ENCODE measurements around the gene CRIM1.

The CRIM1 gene

GRCh38 chr2:36512705-36513104 is 157.1 kb downstream of the CRIM1 start:
- DNase-seq: no peak
- in situ Hi-C loops (cut with HindIII; ENCODE audit: low pct_ligation_motif_present, low pct_unique_long_range_greater_than_20kb, low sequenced_read_pairs): no loop called here

- DNase-seq: no peak
- in situ Hi-C loops (cut with HindIII; ENCODE audit: low pct_ligation_motif_present, low pct_unique_long_range_greater_than_20kb, low sequenced_read_pairs): no loop called here
Observed at GRCh38 chr2:36513661-36514060, 158.1 kb downstream of the CRIM1 start.

GRCh38 chr2:36515538-36515937 is 160.0 kb downstream of the CRIM1 start:
- DNase-seq: no peak
- in situ Hi-C loops (cut with HindIII; ENCODE audit: low pct_ligation_motif_present, low pct_unique_long_range_greater_than_20kb, low sequenced_read_pairs): no loop called here

- in situ Hi-C loops (cut with HindIII; ENCODE audit: low pct_ligation_motif_present, low pct_unique_long_range_greater_than_20kb, low sequenced_read_pairs): no loop called here
- DNase-seq: no peak
Observed at GRCh38 chr2:36516136-36516870, 160.7 kb downstream of the CRIM1 start.

GRCh38 chr2:36520431-36520830 is 164.9 kb downstream of the CRIM1 start:
- in situ Hi-C loops (cut with HindIII; ENCODE audit: low pct_ligation_motif_present, low pct_unique_long_range_greater_than_20kb, low sequenced_read_pairs): no loop called here

GRCh38 chr2:36523153-36523552 is 167.6 kb downstream of the CRIM1 start:
- no peak for DNase-seq
- in situ Hi-C loops (cut with HindIII; ENCODE audit: low pct_ligation_motif_present, low pct_unique_long_range_greater_than_20kb, low sequenced_read_pairs): no loop called here

More at GRCh38 chr2:36520431-36520830, 164.9 kb downstream of the CRIM1 start:
- no peak for DNase-seq

GRCh38 chr2:36525245-36525644 is 169.7 kb downstream of the CRIM1 start:
- in situ Hi-C loops (cut with HindIII; ENCODE audit: low pct_ligation_motif_present, low pct_unique_long_range_greater_than_20kb, low sequenced_read_pairs): no loop called here
- no peak for DNase-seq

- DNase-seq: no peak
Observed at GRCh38 chr2:36526226-36526625, 170.6 kb downstream of the CRIM1 start.

GRCh38 chr2:36528274-36528673 is 172.7 kb downstream of the CRIM1 start:
- no peak for DNase-seq

More at GRCh38 chr2:36526226-36526625, 170.6 kb downstream of the CRIM1 start:
- in situ Hi-C loops (cut with HindIII; ENCODE audit: low pct_ligation_motif_present, low pct_unique_long_range_greater_than_20kb, low sequenced_read_pairs): no loop called here

GRCh38 chr2:36528766-36529392 is 173.3 kb downstream of the CRIM1 start:
- DNase-seq: no peak
- in situ Hi-C loops (cut with HindIII; ENCODE audit: low pct_ligation_motif_present, low pct_unique_long_range_greater_than_20kb, low sequenced_read_pairs): no loop called here

More at GRCh38 chr2:36528274-36528673, 172.7 kb downstream of the CRIM1 start:
- in situ Hi-C loops (cut with HindIII; ENCODE audit: low pct_ligation_motif_present, low pct_unique_long_range_greater_than_20kb, low sequenced_read_pairs): no loop called here

GRCh38 chr2:36530178-36530982 is 174.8 kb downstream of the CRIM1 start:
- in situ Hi-C loops (cut with HindIII; ENCODE audit: low pct_ligation_motif_present, low pct_unique_long_range_greater_than_20kb, low sequenced_read_pairs): no loop called here
- no peak for DNase-seq

GRCh38 chr2:36530983-36531354 is 175.4 kb downstream of the CRIM1 start:
- no peak for DNase-seq
- in situ Hi-C loops (cut with HindIII; ENCODE audit: low pct_ligation_motif_present, low pct_unique_long_range_greater_than_20kb, low sequenced_read_pairs): no loop called here

- in situ Hi-C loops (cut with HindIII; ENCODE audit: low pct_ligation_motif_present, low pct_unique_long_range_greater_than_20kb, low sequenced_read_pairs): no loop called here
- DNase-seq: no peak
Observed at GRCh38 chr2:36534275-36534799, 178.8 kb downstream of the CRIM1 start.

GRCh38 chr2:36535099-36535498 is 179.5 kb downstream of the CRIM1 start:
- in situ Hi-C loops (cut with HindIII; ENCODE audit: low pct_ligation_motif_present, low pct_unique_long_range_greater_than_20kb, low sequenced_read_pairs): no loop called here
- no peak for DNase-seq

GRCh38 chr2:36536776-36537175 is 181.2 kb downstream of the CRIM1 start:
- no peak for DNase-seq
- in situ Hi-C loops (cut with HindIII; ENCODE audit: low pct_ligation_motif_present, low pct_unique_long_range_greater_than_20kb, low sequenced_read_pairs): no loop called here

- in situ Hi-C loops (cut with HindIII; ENCODE audit: low pct_ligation_motif_present, low pct_unique_long_range_greater_than_20kb, low sequenced_read_pairs): no loop called here
- DNase-seq: no peak
Observed at GRCh38 chr2:36538335-36538734, 182.8 kb downstream of the CRIM1 start.

GRCh38 chr2:36539631-36540030 is 184.1 kb downstream of the CRIM1 start:
- in situ Hi-C loops (cut with HindIII; ENCODE audit: low pct_ligation_motif_present, low pct_unique_long_range_greater_than_20kb, low sequenced_read_pairs): no loop called here
- peak; percentile 27 for DNase-seq

- in situ Hi-C loops (cut with HindIII; ENCODE audit: low pct_ligation_motif_present, low pct_unique_long_range_greater_than_20kb, low sequenced_read_pairs): no loop called here
- DNase-seq: no peak
Observed at GRCh38 chr2:36540986-36541754, 185.6 kb downstream of the CRIM1 start.
